ENCODE measurements around the gene CHCHD3.
"Not testable (repeated sequence)": the region's sequence is repeated elsewhere in the genome, so short reads cannot be mapped to it uniquely, and the experiment has no call there.

Gene CHCHD3

GRCh38 chr7:132901241-132901640, 180.6 kb downstream of the CHCHD3 start:
- no peak for DNase-seq (ENCODE audit: low spot score)

DNA sequence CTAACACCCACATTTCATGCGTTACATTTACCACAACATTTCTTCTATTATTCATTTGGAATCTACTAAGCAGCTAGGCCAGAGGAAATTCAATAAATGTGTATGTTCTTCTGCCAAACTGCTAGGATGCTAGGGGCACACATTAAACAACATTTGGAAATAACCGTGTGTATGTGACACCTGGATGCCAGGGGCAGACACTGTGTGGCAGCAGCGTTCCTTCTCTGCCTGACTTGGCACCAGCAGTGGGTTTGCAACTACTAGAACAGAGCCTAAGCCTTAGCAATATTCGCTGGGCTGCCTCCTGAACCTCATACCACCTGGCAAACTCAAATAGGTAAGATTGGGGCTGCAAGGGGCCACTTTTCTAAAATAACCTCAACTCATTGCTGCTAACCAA, 182.1 kb downstream of the CHCHD3 start:
- DNase-seq (ENCODE audit: low spot score) = no peak

GRCh38 chr7:132898641-132899175, 183.2 kb downstream of the CHCHD3 start:
- not testable (repeated sequence) for DNase-seq (ENCODE audit: low spot score)

DNA sequence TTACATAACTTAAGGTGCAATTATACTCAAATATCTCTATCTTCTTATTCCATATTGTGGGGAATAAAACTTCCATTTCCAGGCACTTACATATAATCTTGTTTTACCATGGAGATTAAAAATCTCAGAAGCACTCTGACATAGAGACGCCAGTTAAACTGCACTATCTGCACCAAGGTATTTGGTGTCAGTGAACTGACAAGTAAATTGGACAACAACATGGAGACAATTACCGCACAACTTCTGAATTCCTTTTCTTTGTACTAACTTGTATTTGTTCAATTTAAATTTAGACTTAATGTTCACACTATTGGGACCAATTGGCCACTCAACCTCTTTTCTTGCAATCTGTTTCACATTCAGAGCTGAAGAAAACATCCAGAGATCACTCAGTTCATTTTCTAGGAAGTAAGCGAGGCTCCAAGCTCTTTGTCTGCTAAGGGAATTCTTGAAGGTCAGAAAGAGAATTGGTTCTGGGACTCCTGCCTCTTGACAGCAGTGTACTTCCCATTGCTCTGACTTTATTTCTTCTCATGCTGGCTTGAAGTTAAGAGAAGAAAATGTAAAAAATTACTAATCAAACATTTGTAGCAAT, 184.7 kb downstream of the CHCHD3 start:
- no peak for DNase-seq (ENCODE audit: low spot score)

- no peak for DNase-seq (ENCODE audit: low spot score)
These were observed 186.7 kb downstream of the CHCHD3 start for GRCh38 chr7:132895231-132895630.

DNA sequence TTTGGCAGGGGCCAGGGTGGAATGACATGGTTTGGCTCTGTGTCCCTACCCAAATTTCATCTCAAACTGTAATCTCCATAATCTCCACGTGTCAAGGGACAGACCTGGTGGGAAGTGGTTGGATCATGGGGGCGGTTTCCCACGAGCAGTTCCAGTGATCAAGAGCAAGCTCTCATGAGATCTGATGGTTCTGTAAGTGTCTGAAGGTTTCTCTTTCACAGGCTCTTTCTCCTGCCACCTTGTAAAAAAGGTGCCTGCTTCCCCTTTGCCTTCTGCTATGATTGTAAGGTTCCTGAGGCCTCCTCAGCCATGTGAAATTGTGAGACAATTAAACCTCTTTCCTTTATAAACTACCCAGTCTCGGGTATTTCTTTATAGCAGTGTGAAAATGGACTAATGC, 188.3 kb downstream of the CHCHD3 start:
- DNase-seq (ENCODE audit: low spot score) = no peak

DNA sequence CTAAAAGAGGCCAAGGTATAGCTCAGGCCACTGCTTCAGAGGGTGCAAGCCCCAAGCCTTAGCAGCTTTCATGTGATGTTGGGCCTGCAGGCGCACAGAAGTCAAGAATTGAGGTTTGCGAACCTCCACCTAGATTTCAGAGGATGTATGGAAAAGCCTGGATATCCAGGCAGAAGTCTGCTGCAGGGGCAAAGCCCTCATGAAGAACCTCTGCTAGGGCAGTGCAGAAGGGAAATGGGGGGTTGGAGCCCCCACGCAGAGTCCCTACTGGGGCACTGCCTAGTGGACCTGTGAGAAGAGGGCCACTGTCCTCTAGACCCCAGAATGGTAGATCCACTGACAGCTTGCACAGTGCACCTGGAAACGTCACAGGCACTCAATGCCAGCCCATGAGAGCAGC, 189.1 kb downstream of the CHCHD3 start:
- DNase-seq (ENCODE audit: low spot score) = not testable (repeated sequence)

DNA sequence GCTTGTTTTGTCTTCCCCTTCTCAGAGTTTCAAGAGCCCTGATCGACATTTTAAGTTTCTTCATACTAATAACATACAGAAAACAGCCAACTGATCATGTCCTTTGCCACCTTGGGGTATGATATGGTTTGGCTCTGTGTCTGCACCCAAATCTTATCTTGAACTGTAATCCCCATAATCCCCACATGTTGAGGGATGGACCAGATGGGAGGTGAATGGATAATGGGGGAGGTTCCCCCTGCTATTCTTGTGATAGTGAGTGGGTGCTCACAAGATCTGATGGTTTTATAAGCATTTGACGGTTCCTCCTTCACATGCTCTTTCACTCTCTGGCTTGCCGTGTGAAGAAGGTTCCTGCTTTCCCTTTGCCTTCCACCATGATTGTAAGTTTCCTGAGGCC, 190.3 kb downstream of the CHCHD3 start:
- DNase-seq (ENCODE audit: low spot score) = no peak

DNA sequence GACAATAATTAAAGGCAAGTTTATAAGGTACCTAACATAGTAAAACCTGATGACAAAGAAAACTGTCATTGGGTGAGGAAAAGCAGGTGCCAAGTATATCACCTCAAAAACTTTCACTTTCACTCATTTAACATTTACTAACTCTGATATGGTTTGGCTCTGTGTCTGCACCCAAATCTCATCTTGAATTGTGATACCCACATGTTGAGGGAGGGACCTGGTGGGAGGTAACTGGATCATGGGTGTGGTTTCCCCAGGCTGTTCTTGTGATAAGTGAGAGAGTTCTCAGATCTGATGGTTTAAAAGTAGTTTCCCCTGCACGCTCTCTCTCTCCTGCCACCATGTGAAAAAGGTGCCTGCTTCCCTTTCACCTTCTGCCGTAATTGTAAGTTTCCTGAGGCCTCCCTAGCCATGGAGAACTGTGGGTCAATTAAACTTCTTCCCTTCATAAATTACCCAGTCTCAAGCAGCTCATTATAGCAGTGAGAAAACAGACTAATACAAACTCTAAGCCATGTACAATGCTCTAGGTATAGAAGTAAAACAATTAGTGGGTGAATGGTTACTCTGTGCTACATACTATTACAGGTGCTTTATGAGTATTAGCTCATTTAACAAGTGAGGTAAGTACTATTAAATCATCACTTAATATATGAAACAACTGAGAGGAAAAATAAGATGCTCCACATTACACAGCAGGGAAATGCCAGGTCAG, 199.0 kb downstream of the CHCHD3 start:
- DNase-seq (ENCODE audit: low spot score) = no peak

DNA sequence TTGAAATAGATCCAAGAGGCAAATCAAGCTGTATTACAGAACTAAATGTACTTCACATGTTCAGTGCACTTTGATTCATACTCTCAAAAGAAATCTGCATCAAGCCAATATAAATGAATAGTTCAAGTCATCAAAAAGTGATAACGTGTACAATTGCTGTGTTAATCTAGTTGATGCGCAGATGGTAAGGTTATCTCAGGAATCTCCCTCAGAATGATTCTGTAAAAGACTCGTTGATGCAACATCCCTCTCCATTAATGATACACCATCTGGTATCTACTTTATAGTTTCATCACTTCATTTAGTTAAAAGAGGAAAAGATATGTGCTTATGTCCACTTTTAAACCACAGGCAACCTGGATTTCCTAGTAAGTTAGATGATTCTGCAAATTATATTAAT, 200.6 kb downstream of the CHCHD3 start:
- DNase-seq (ENCODE audit: low spot score) = no peak

DNA sequence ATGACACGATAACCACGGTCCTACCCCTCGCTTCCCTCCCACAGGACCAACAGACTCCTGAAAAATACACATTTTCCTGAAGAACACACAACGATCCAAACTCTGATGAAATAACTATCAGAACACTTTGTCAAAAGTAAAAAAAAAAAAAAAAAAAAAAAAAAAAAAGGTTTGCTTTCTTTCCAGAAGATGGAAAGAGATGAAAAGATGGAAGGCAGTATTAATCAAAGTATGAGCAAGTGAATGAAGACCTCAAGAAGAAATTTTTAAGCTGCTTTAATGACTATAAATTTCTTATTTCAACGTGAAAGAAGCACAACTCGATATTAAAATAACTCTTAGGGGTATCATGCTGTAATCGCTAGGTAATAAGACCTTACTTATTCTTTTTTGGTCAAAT, 202.3 kb downstream of the CHCHD3 start:
- DNase-seq (ENCODE audit: low spot score) = no peak

DNA sequence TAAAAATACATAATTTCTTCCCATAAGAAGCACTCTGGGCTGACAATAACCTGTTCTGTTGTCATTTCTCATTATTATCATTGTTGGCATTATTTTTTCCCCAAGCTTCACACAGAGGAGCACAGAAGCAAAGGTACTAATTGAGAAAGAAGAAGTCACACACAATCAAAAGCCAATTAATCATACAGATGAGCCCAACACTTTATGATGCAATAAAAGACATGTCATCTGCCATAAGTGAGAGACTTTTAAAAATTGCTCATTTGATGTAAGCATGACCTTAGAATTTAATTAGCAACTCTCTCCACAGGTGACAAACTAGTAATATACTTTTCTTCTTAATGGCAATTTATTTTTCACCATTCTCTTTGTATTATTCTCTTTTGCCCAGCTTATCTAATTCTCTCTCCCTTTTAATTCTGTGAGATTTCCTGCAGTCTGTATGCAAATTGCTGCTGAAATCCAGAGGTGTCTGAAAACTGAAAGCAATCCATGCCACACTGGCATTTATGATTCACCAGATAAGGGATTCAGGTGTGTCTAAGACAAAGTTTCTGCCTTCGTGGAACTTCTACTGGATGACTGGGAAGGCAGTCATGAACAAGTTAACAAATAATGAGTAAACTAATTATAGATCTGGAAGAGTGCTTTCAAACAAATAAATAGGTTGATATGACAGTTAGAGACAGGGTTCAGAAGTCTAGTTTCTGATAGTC, 203.5 kb downstream of the CHCHD3 start:
- DNase-seq (ENCODE audit: low spot score) = no peak

DNA sequence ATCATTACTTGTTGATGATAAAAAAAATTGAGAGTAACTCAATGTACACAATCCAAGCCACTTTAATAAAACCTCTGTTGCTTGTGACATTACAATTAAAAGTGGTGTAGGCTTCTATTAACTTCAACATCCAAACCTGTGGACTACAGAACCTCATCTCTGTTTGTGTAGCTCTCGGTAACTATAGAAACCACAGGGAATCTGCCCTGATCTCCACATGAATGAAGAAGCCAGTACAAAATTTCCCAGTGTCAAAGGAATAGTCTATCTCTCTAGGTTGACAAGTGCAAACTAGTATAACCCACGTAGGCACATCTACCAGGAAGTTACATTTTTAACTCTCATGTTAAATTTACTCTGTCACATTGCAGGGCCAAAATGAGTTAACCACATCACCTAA, 204.3 kb downstream of the CHCHD3 start:
- no peak for DNase-seq (ENCODE audit: low spot score)

GRCh38 chr7:132876576-132876975, 205.3 kb downstream of the CHCHD3 start:
- no peak for DNase-seq (ENCODE audit: low spot score)

- DNase-seq (ENCODE audit: low spot score) = no peak
These were observed 209.9 kb downstream of the CHCHD3 start for GRCh38 chr7:132872034-132872433.

DNA sequence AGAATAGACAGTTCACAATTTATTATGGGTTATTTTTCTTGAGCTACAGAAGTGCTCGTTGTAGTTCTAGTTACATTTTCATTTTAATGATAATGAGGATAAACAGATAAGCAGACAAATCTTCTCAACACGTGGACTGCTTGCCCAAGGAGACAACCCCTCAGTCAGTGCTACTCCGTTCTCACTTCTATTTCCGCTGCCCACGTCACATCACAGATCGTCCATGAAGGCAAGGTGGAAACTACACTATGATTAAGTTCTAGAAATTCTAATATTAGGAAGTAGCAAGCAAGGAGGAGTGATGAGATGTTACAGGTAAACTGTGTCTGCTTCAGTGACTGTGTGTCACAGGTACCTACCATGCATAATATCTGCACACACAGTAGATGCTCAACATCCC, 210.5 kb downstream of the CHCHD3 start:
- DNase-seq (ENCODE audit: low spot score) = no peak

- peak; percentile 4 for DNase-seq (ENCODE audit: low spot score)
These were observed 212.6 kb downstream of the CHCHD3 start for GRCh38 chr7:132869166-132869861.

DNA sequence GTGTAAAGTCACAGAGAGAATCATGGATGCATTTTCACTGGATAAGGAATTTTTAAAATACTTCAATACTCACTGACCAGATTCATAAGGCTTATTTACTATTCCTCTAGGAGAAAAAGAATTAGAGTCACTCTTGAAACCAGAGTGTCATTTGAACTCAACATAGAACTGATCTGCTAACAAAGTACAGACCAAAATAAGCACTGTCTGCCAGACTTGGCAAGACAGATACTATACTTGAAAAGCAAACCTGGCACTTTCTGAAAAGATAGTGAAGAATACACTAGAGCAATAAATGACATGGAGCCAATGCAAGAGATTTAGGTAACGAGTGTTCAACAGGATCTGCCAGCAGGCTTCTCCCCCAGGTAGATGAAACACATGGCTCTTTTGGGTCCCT, 215.3 kb downstream of the CHCHD3 start:
- DNase-seq (ENCODE audit: low spot score) = no peak

DNA sequence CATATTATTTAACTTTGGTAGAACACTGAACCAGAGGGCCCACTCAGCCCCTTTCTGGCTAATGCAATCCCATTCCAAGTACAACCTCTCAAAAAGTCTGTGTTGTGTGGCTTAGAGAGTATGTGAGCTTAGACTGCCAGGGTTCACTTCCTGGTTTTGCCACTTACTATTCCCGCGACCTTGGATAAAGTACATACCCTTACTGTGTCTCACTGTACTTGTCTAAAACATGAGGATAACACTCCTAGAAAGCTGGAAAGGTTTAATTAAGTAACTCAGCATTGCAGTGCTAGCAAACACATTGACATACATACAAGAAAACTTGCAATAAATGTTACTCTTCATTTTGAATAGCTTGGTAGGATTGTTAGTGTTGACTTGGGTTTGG, 215.8 kb downstream of the CHCHD3 start:
- DNase-seq (ENCODE audit: low spot score) = no peak

- no peak for DNase-seq (ENCODE audit: low spot score)
These were observed 216.3 kb downstream of the CHCHD3 start for GRCh38 chr7:132865366-132866143.

GRCh38 chr7:132861940-132862554, 219.8 kb downstream of the CHCHD3 start:
- no peak for DNase-seq (ENCODE audit: low spot score)

Data from AG08396 (cell line).